ENCODE results near the gene SLC7A6OS.

SLC7A6OS gene

DNA sequence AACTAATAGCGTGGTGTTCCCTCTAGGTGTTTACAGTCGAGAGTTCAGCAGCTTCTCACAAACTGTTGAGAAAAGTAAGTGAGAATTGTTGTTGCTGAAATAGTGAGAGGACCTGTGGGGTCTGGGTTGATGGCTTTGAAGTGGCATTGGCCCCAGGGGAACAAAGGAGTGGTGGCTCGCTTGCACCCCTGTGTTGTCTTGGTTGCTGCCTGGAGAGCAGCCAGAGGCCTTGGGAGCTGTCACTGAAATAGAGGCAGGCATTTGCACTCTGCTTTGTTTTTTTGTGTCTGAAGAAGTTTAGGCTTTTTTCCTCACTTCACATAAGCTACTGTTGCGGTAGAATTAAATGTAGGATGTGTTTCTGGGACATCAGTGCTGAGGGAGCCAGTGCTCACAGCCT, 36.9 kb upstream of the SLC7A6OS start:
- Histone ChIP-seq H3K9me3 (ENCODE audit: control insufficient read depth, insufficient read depth, low read depth, low read length) (no peaks in the 10 kb centered on the region), H3K36me3 (ENCODE audit: control insufficient read depth in 2 of 2, insufficient read depth in 1 of 2, low read length in 2 of 2) (peaks cover 14 to 94% of the 10 kb centered on the region in 2 experiments; a peak in 2 of 3 replicates), H3K4me1 (ENCODE audit: control insufficient read depth, insufficient read depth, low read length) (no peaks in the 10 kb centered on the region), H3K4me3 (ENCODE audit: low read depth, low read length) (no peak overlapping the region), H3K27ac (ENCODE audit: extremely low read depth, low read depth, low read length) (no peak overlapping the region)
- TF ChIP-seq, protein P1, sequence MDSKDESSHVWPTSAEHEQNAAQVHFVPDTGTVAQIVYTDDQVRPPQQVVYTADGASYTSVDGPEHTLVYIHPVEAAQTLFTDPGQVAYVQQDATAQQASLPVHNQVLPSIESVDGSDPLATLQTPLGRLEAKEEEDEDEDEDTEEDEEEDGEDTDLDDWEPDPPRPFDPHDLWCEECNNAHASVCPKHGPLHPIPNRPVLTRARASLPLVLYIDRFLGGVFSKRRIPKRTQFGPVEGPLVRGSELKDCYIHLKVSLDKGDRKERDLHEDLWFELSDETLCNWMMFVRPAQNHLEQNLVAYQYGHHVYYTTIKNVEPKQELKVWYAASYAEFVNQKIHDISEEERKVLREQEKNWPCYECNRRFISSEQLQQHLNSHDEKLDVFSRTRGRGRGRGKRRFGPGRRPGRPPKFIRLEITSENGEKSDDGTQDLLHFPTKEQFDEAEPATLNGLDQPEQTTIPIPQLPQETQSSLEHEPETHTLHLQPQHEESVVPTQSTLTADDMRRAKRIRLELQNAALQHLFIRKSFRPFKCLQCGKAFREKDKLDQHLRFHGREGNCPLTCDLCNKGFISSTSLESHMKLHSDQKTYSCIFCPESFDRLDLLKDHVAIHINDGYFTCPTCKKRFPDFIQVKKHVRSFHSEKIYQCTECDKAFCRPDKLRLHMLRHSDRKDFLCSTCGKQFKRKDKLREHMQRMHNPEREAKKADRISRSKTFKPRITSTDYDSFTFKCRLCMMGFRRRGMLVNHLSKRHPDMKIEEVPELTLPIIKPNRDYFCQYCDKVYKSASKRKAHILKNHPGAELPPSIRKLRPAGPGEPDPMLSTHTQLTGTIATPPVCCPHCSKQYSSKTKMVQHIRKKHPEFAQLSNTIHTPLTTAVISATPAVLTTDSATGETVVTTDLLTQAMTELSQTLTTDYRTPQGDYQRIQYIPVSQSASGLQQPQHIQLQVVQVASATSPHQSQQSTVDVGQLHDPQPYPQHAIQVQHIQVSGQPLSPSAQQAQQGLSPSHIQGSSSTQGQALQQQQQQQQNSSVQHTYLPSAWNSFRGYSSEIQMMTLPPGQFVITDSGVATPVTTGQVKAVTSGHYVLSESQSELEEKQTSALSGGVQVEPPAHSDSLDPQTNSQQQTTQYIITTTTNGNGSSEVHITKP (tag by site-specific recombination; IDR thresholded peaks at IDR 0.05), result peak; percentile 62; the same call in 1 of the 2 replicates
- no peak for TF ChIP-seq ZNF16 (tag by site-specific recombination; IDR thresholded peaks at IDR 0.05; ENCODE audit: low read depth)
- TF ChIP-seq ZNF785 (tag by site-specific recombination; IDR thresholded peaks at IDR 0.05), result no peak
- no peak for TF ChIP-seq ZNF776 (tag by site-specific recombination; IDR thresholded peaks at IDR 0.05; ENCODE audit: borderline replicate concordance)
- TF ChIP-seq, protein P2, sequence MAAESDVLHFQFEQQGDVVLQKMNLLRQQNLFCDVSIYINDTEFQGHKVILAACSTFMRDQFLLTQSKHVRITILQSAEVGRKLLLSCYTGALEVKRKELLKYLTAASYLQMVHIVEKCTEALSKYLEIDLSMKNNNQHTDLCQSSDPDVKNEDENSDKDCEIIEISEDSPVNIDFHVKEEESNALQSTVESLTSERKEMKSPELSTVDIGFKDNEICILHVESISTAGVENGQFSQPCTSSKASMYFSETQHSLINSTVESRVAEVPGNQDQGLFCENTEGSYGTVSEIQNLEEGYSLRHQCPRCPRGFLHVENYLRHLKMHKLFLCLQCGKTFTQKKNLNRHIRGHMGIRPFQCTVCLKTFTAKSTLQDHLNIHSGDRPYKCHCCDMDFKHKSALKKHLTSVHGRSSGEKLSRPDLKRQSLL (tag by site-specific recombination; IDR thresholded peaks at IDR 0.05), result no peak
- TF ChIP-seq, protein P3, sequence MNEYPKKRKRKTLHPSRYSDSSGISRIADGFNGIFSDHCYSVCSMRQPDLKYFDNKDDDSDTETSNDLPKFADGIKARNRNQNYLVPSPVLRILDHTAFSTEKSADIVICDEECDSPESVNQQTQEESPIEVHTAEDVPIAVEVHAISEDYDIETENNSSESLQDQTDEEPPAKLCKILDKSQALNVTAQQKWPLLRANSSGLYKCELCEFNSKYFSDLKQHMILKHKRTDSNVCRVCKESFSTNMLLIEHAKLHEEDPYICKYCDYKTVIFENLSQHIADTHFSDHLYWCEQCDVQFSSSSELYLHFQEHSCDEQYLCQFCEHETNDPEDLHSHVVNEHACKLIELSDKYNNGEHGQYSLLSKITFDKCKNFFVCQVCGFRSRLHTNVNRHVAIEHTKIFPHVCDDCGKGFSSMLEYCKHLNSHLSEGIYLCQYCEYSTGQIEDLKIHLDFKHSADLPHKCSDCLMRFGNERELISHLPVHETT (tag by site-specific recombination; IDR thresholded peaks at IDR 0.05), result no peak
- TF ChIP-seq ZNF274 (IDR thresholded peaks at IDR 0.05; ENCODE audit: low read length), result no peak
- TF ChIP-seq ZNF274 (tag by site-specific recombination; IDR thresholded peaks at IDR 0.05; ENCODE audit: borderline replicate concordance), result no peak
- TF ChIP-seq ZNF596 (tag by site-specific recombination; IDR thresholded peaks at IDR 0.05), result no peak
- TF ChIP-seq ZNF140 (tag by site-specific recombination; IDR thresholded peaks at IDR 0.05), result no peak
- TF ChIP-seq ZNF248 (tag by site-specific recombination; IDR thresholded peaks at IDR 0.05), result no peak
- TF ChIP-seq GLIS1 (tag by site-specific recombination; IDR thresholded peaks at IDR 0.05), result 0 out of 2 replicates have a peak, but pooled peaks have one; percentile 18
- POLR2A ChIA-PET, result no interaction called here
- CTCF ChIA-PET, result interaction anchor here (1.8 kb wide), 1 partner anchor 19 kb away, joined by 7 read pairs; no protein-coding TSS in a partner anchor

DNA sequence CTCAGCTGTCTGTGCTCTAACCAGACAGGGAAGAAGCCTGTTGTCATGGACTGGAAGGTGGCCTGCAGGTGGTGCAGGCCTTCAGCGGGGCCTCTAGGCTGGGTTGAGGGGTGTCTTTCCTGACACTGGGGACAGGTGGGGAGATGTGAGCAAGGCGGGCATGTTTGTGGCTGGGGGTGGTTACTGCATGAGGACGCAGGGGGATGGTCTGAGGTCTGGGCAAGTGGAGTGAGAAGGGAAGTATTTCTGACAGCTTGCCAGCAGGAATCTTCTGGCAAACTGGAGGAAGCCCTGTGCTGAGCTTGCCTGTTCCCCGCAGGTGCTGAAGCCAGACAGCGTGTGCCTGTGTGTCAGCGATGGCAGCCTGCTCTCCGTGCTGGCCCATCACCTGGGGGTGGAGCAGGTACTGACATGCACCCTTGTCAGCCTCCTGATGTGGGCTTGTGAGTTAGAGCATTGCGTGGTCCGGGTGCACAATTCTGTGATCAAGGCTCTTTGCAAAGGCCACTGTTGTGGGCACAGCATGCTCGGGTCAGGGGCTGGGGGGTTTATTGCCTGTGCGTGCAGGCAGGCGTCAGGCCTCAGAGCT, 36.2 kb upstream of the SLC7A6OS start:
- H3K27ac ChIP-seq (ENCODE audit: extremely low read depth, low read depth, low read length), result no peak overlapping the region
- H3K36me3 ChIP-seq (ENCODE audit: control insufficient read depth in 2 of 2, insufficient read depth in 1 of 2, low read length in 2 of 2), result peaks cover 15 to 93% of the 10 kb centered on the region in 2 experiments; a peak in 2 of 3 replicates
- no peaks in the 10 kb centered on the region for H3K4me1 ChIP-seq (ENCODE audit: control insufficient read depth, insufficient read depth, low read length)
- ChIA-PET CTCF (interaction anchor here (1.8 kb wide), 1 partner anchor 18 kb away, joined by 7 read pairs; no protein-coding TSS in a partner anchor), POLR2A (no interaction called here)
- no peak overlapping the region for H3K4me3 ChIP-seq (ENCODE audit: low read depth, low read length)
- H3K9me3 ChIP-seq (ENCODE audit: control insufficient read depth, insufficient read depth, low read depth, low read length), result no peaks in the 10 kb centered on the region
- TF ChIP-seq, protein P4, sequence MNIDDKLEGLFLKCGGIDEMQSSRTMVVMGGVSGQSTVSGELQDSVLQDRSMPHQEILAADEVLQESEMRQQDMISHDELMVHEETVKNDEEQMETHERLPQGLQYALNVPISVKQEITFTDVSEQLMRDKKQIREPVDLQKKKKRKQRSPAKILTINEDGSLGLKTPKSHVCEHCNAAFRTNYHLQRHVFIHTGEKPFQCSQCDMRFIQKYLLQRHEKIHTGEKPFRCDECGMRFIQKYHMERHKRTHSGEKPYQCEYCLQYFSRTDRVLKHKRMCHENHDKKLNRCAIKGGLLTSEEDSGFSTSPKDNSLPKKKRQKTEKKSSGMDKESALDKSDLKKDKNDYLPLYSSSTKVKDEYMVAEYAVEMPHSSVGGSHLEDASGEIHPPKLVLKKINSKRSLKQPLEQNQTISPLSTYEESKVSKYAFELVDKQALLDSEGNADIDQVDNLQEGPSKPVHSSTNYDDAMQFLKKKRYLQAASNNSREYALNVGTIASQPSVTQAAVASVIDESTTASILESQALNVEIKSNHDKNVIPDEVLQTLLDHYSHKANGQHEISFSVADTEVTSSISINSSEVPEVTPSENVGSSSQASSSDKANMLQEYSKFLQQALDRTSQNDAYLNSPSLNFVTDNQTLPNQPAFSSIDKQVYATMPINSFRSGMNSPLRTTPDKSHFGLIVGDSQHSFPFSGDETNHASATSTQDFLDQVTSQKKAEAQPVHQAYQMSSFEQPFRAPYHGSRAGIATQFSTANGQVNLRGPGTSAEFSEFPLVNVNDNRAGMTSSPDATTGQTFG (tag by site-specific recombination; IDR thresholded peaks at IDR 0.05; ENCODE audit: borderline replicate concordance), result no peak
- TF ChIP-seq ZNF24 (tag by site-specific recombination; IDR thresholded peaks at IDR 0.05), result no peak
- TF ChIP-seq, protein P5, sequence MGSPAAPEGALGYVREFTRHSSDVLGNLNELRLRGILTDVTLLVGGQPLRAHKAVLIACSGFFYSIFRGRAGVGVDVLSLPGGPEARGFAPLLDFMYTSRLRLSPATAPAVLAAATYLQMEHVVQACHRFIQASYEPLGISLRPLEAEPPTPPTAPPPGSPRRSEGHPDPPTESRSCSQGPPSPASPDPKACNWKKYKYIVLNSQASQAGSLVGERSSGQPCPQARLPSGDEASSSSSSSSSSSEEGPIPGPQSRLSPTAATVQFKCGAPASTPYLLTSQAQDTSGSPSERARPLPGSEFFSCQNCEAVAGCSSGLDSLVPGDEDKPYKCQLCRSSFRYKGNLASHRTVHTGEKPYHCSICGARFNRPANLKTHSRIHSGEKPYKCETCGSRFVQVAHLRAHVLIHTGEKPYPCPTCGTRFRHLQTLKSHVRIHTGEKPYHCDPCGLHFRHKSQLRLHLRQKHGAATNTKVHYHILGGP (tag by site-specific recombination; IDR thresholded peaks at IDR 0.05), result no peak
- no peak for TF ChIP-seq ZNF133 (tag by site-specific recombination; IDR thresholded peaks at IDR 0.05)
- no peak for TF ChIP-seq HOXA7 (CRISPR knock-in tag; IDR thresholded peaks at IDR 0.05; ENCODE audit: borderline replicate concordance)
- TF ChIP-seq, protein P6, sequence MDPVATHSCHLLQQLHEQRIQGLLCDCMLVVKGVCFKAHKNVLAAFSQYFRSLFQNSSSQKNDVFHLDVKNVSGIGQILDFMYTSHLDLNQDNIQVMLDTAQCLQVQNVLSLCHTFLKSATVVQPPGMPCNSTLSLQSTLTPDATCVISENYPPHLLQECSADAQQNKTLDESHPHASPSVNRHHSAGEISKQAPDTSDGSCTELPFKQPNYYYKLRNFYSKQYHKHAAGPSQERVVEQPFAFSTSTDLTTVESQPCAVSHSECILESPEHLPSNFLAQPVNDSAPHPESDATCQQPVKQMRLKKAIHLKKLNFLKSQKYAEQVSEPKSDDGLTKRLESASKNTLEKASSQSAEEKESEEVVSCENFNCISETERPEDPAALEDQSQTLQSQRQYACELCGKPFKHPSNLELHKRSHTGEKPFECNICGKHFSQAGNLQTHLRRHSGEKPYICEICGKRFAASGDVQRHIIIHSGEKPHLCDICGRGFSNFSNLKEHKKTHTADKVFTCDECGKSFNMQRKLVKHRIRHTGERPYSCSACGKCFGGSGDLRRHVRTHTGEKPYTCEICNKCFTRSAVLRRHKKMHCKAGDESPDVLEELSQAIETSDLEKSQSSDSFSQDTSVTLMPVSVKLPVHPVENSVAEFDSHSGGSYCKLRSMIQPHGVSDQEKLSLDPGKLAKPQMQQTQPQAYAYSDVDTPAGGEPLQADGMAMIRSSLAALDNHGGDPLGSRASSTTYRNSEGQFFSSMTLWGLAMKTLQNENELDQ (tag by site-specific recombination; IDR thresholded peaks at IDR 0.05; ENCODE audit: low read depth), result no peak
- TF ChIP-seq GLIS1 (tag by site-specific recombination; IDR thresholded peaks at IDR 0.05), result no peak
- TF ChIP-seq KLF8 (tag by site-specific recombination; IDR thresholded peaks at IDR 0.05), result no peak
- TF ChIP-seq ZNF654 (tag by site-specific recombination; IDR thresholded peaks at IDR 0.05; ENCODE audit: low read depth), result no peak
- no peak for TF ChIP-seq ZXDB (tag by site-specific recombination; IDR thresholded peaks at IDR 0.05)
- TF ChIP-seq ZNF184 (tag by site-specific recombination; IDR thresholded peaks at IDR 0.05), result no peak

Data from HEK293 (cell line).